PC-9 (cell line): ENCODE data around the gene GPC5. TPM values are rescaled to one million over a fixed set of nuclear protein-coding genes. Genes with fewer than 3 reads are reported as not detected.
A peak's percentile ranks its signal among the peaks of the same experiment; 100 is the strongest.

Source experiments
- BruUV-seq: library from RNA; stranded (reverse); fragments of 400-500 nt; replicated peaks from 2 replicates; lab custom pipeline; 2021; lab: Mats Ljungman, UMichigan
- CTCF ChIA-PET: fragments of 300-600 bp; sonication (Branson Sonifier 250); formaldehyde crosslinking; loops from one replicate; lab custom pipeline; 2022; ENCODE audit warnings: antibody characterized with exemption; lab: Charles Lee
- POLR2A ChIA-PET: fragments of 300-600 bp; sonication (Branson Sonifier 250); formaldehyde crosslinking; loops from one replicate; lab custom pipeline; 2022; ENCODE audit warnings: antibody characterized with exemption; ENCODE audit not compliant: unreplicated experiment; lab: Charles Lee
- DNase-seq, 2 experiments: peaks; one replicate each; pipeline versions ENCODE4 v3.0.0 to v3.0.0-alpha.2; 2015 to 2022; ENCODE audit warnings: mixed read lengths in 1 of 2
- H2AFZ ChIP-seq: fragments of 200-600 bp; sonication (generic); 2 replicates; pipeline ENCODE4 v1.8.1; 2017; ENCODE audit warnings: antibody characterized with exemption
- H3F3A ChIP-seq: fragments of 200-600 bp; sonication (generic); 2 replicates; pipeline ENCODE4 v1.8.1; 2017; ENCODE audit warnings: antibody characterized with exemption, mild to moderate bottlenecking, low read depth; ENCODE audit not compliant: insufficient read depth
- H3K27ac ChIP-seq: fragments of 200-600 bp; sonication (generic); 2 replicates; pipeline ENCODE4 v1.6.1; 2016; ENCODE audit warnings: mixed run types
- H3K27me3 ChIP-seq: fragments of 200-600 bp; sonication (generic); 2 replicates; pipeline ENCODE4 v1.6.1; 2016; ENCODE audit warnings: low read depth, mixed run types; ENCODE audit not compliant: insufficient read depth
- H3K36me3 ChIP-seq: fragments of 200-600 bp; sonication (generic); 2 replicates; pipeline ENCODE4 v1.6.1; 2016; ENCODE audit warnings: low read depth, mixed run types
- H3K4me1 ChIP-seq: fragments of 200-600 bp; sonication (generic); replicated peaks from 2 replicates; pipeline ENCODE4 v1.6.1; 2016; ENCODE audit warnings: mixed run types; ENCODE audit not compliant: insufficient read depth
- H3K4me2 ChIP-seq: fragments of 200-600 bp; sonication (generic); 2 replicates; pipeline ENCODE4 v1.6.1; 2017; ENCODE audit warnings: mixed run types
- H3K4me3 ChIP-seq: fragments of 200-600 bp; sonication (generic); 2 replicates; pipeline ENCODE4 v1.6.1; 2016; ENCODE audit warnings: mixed run types
- H3K79me2 ChIP-seq: fragments of 200-600 bp; sonication (generic); 2 replicates; pipeline ENCODE4 v1.6.1; 2017; ENCODE audit warnings: low read depth, mixed run types
- H3K9me2 ChIP-seq: fragments of 200-600 bp; sonication (generic); 2 replicates; pipeline ENCODE4 v1.8.1; 2017; ENCODE audit warnings: mild to moderate bottlenecking; ENCODE audit not compliant: insufficient read depth
- H3K9me3 ChIP-seq: fragments of 200-600 bp; sonication (generic); 2 replicates; pipeline ENCODE4 v1.8.1; 2016; ENCODE audit warnings: low read depth; ENCODE audit not compliant: insufficient read depth
- H4K20me1 ChIP-seq: fragments of 200-600 bp; sonication (generic); 2 replicates; pipeline ENCODE4 v1.8.1; 2017; ENCODE audit not compliant: insufficient read depth
- CTCF ChIP-seq: fragments of 200-600 bp; sonication (generic); conservative IDR thresholded peaks from 2 replicates; pipeline ENCODE4 v1.6.1; 2017; ENCODE audit warnings: mixed run types, antibody characterized with exemption, mild to moderate bottlenecking, moderate library complexity
- EZH2 ChIP-seq: fragments of 200-600 bp; sonication (generic); IDR thresholded peaks from 2 replicates; pipeline ENCODE4 v1.8.0; 2017; ENCODE audit warnings: antibody characterized with exemption, low read depth
- intact Hi-C: fragments of 100-400 bp; cut with micrococcal nuclease; formaldehyde crosslinking; loops from one replicate; pipeline ENCODE4 v1.10.0; 2022; ENCODE audit not compliant: unreplicated experiment
- total RNA-seq: library from RNA; stranded (reverse); gene quantifications from 2 replicates; pipeline ENCODE4 v1.2.3, GENCODE V29; 2021

Gene GPC5
- total RNA-seq, 1 experiment from 2014 or later: not detected

GRCh38 chr13:91372911-91373310 lies 25.5 kb upstream of the GPC5 start:
- no peaks in the 10 kb centered on the region for H3K27me3 ChIP-seq
- H3K4me3 ChIP-seq: no peak overlapping the region
- no peak overlapping the region for H2AFZ ChIP-seq
- no peaks in the 10 kb centered on the region for H4K20me1 ChIP-seq
- TF ChIP-seq EZH2: no peak
- TF ChIP-seq CTCF: no peak
- no peaks in the 10 kb centered on the region for H3F3A ChIP-seq
- H3K36me3 ChIP-seq: no peaks in the 10 kb centered on the region
- intact Hi-C loops: no loop called here
- no peak overlapping the region for H3K4me2 ChIP-seq
- H3K79me2 ChIP-seq: no peaks in the 10 kb centered on the region
- DNase-seq: no peak
- no peak overlapping the region for H3K27ac ChIP-seq
- no peaks in the 10 kb centered on the region for H3K4me1 ChIP-seq
- H3K9me2 ChIP-seq: no peaks in the 10 kb centered on the region
- BruUV-seq: no TSS peak
- CTCF ChIA-PET: no interaction called here
- POLR2A ChIA-PET: no interaction called here
- no peaks in the 10 kb centered on the region for H3K9me3 ChIP-seq

- CTCF ChIA-PET: no interaction called here
- no peaks in the 10 kb centered on the region for H3K9me2 ChIP-seq
- no peaks in the 10 kb centered on the region for H3K27me3 ChIP-seq
- H4K20me1 ChIP-seq: no peaks in the 10 kb centered on the region
- no peaks in the 10 kb centered on the region for H3K36me3 ChIP-seq
- H3K79me2 ChIP-seq: no peaks in the 10 kb centered on the region
- intact Hi-C loops: no loop called here
- no peak overlapping the region for H2AFZ ChIP-seq
- no peak overlapping the region for H3K4me3 ChIP-seq
- no peak overlapping the region for H3K4me2 ChIP-seq
- no peak overlapping the region for H3K27ac ChIP-seq
- POLR2A ChIA-PET: no interaction called here
- TF ChIP-seq EZH2: no peak
- peak; percentile 52; the same call in 1 of the 2 replicates for TF ChIP-seq CTCF
- H3F3A ChIP-seq: no peaks in the 10 kb centered on the region
- H3K9me3 ChIP-seq: 0 out of 2 replicates have a peak, but pooled peaks cover 3% of the 10 kb centered on the region
- no TSS peak for BruUV-seq
- DNase-seq: no peak
- no peaks in the 10 kb centered on the region for H3K4me1 ChIP-seq
Observed at GRCh38 chr13:91375116-91375729, 23.2 kb upstream of the GPC5 start.

- no peak overlapping the region for H3K27ac ChIP-seq
- H2AFZ ChIP-seq: no peak overlapping the region
- no peak overlapping the region for H3K4me3 ChIP-seq
- no peaks in the 10 kb centered on the region for H3K36me3 ChIP-seq
- no peaks in the 10 kb centered on the region for H3K79me2 ChIP-seq
- DNase-seq: no peak
- no peaks in the 10 kb centered on the region for H3K9me2 ChIP-seq
- 0 out of 2 replicates have a peak, but pooled peaks cover 3% of the 10 kb centered on the region for H3K9me3 ChIP-seq
- H3K27me3 ChIP-seq: no peaks in the 10 kb centered on the region
- TF ChIP-seq CTCF (peak; percentile 42; the same call in 1 of the 2 replicates), EZH2 (no peak)
- POLR2A ChIA-PET: no interaction called here
- no peaks in the 10 kb centered on the region for H3K4me1 ChIP-seq
- intact Hi-C loops: loop anchor here (2.0 kb wide), 1 partner anchor 341 kb away; no protein-coding TSS in a partner anchor
- CTCF ChIA-PET: interaction anchor here (0.9 to 1.7 kb wide), 2 partner anchors 17 to 25 kb away, joined by 3 to 4 read pairs; partner anchors contain the start of gene GPC5
- BruUV-seq: no TSS peak
- H3F3A ChIP-seq: no peaks in the 10 kb centered on the region
- no peaks in the 10 kb centered on the region; the same call in 1 of the 2 replicates for H4K20me1 ChIP-seq
- no peak overlapping the region for H3K4me2 ChIP-seq
Observed at GRCh38 chr13:91381371-91381770, 17.1 kb upstream of the GPC5 start.
